ENCODE data around the gene URAD.
"Not testable (repeated sequence)": the region's sequence is repeated elsewhere in the genome, so short reads cannot be mapped to it uniquely, and the experiment has no call there.

The URAD gene

GRCh38 chr13:27988520-27988919 is at the start of gene URAD:
URAD (minus strand) TSS chr13:27988693; CDS start chr13:27988637, 56 bp downstream.
- no peak for DNase-seq

- peak; percentile 45 for DNase-seq
Measured at GRCh38 chr13:28037399-28037798, 48.9 kb upstream of the URAD start.

- no peak for DNase-seq
Measured at GRCh38 chr13:28035146-28035782, 46.8 kb upstream of the URAD start.

- no peak for DNase-seq
Measured at GRCh38 chr13:28033894-28034655, 45.6 kb upstream of the URAD start.

GRCh38 chr13:28032438-28032837 is 43.9 kb upstream of the URAD start:
- not testable (repeated sequence) for DNase-seq

- DNase-seq: no peak
Measured at GRCh38 chr13:28031896-28032288, 43.4 kb upstream of the URAD start.

GRCh38 chr13:28031220-28031895 is 42.9 kb upstream of the URAD start:
- DNase-seq: no peak

GRCh38 chr13:28027607-28028364 is 39.3 kb upstream of the URAD start:
- no peak for DNase-seq

- no peak for DNase-seq
Measured at GRCh38 chr13:28027071-28027470, 38.6 kb upstream of the URAD start.

GRCh38 chr13:28026508-28026907 is 38.0 kb upstream of the URAD start:
- no peak for DNase-seq

- DNase-seq: no peak
Measured at GRCh38 chr13:28022848-28023518, 34.5 kb upstream of the URAD start.

GRCh38 chr13:28014301-28014700 is 25.8 kb upstream of the URAD start:
- no peak for DNase-seq

GRCh38 chr13:28013482-28013881 is 25.0 kb upstream of the URAD start:
- no peak for DNase-seq

- no peak for DNase-seq
Measured at GRCh38 chr13:28012896-28013295, 24.4 kb upstream of the URAD start.

- DNase-seq: peak; percentile 22
Measured at GRCh38 chr13:28012383-28012782, 23.9 kb upstream of the URAD start.

- DNase-seq: no peak
Measured at GRCh38 chr13:28010046-28010445, 21.6 kb upstream of the URAD start.

GRCh38 chr13:28005016-28005415 is 16.5 kb upstream of the URAD start:
- not testable (repeated sequence) for DNase-seq

- no peak for DNase-seq
Measured at GRCh38 chr13:28002886-28003698, 14.6 kb upstream of the URAD start.

GRCh38 chr13:28001837-28002473 is 13.5 kb upstream of the URAD start:
- DNase-seq: no peak

- no peak for DNase-seq
Measured at GRCh38 chr13:28001049-28001448, 12.6 kb upstream of the URAD start.

- no peak for DNase-seq
Measured at GRCh38 chr13:28000567-28000966, 12.1 kb upstream of the URAD start.
